IPS-15b (cell line): Measurements from ENCODE around the gene FAM200C.

Source experiments
- H3K27me3 ChIP-seq: one replicate; pipeline ENCODE4 v1.6.1; 2013; ENCODE audit warnings: low read length; ENCODE audit not compliant: control insufficient read depth, insufficient read depth
- H3K36me3 ChIP-seq: one replicate; pipeline ENCODE4 v1.6.1; 2013; ENCODE audit warnings: low read length; ENCODE audit not compliant: control insufficient read depth, insufficient read depth
- H3K4me1 ChIP-seq: one replicate; pipeline ENCODE4 v1.6.1; 2013; ENCODE audit warnings: mild to moderate bottlenecking, low read length; ENCODE audit not compliant: control insufficient read depth, insufficient read depth
- H3K4me3 ChIP-seq: one replicate; pipeline ENCODE4 v1.5.1; 2013; ENCODE audit warnings: low read depth, low read length
- H3K9ac ChIP-seq: one replicate; pipeline ENCODE4 v1.6.1; 2013; ENCODE audit warnings: low read depth, mild to moderate bottlenecking, low read length
- H3K9me3 ChIP-seq: one replicate; pipeline ENCODE4 v1.6.1; 2013; ENCODE audit warnings: mild to moderate bottlenecking, low read length; ENCODE audit not compliant: control insufficient read depth, insufficient read depth

FAM200C gene

DNA sequence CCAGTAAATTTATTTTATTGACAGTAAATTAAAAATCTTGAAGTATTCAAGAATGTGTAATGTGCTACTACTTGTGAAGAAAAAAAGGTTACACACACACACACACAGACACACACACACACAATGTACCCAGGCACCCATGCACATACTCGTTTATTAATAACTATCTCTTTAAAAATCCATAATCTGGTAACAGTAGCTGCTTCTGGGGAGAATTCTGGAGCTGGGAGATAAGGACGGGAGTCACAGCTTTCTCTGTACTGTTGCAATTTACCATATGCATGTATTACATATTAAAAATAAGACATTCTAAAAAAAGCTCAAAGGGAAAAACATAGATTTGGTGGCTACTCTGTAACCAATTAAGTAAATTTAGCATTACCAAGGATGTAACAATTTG is 21.5 kb downstream of the FAM200C start:
- H3K9me3 ChIP-seq: no peaks in the 10 kb centered on the region
- H3K4me3 ChIP-seq: no peak overlapping the region
- no peaks in the 10 kb centered on the region for H3K36me3 ChIP-seq
- no peak overlapping the region for H3K9ac ChIP-seq
- H3K4me1 ChIP-seq: no peaks in the 10 kb centered on the region
- H3K27me3 ChIP-seq: peaks cover 10% of the 10 kb centered on the region

GRCh38 chr5:160377651-160378050 is 22.2 kb downstream of the FAM200C start:
- H3K9ac ChIP-seq: no peak overlapping the region
- no peak overlapping the region for H3K4me3 ChIP-seq
- no peaks in the 10 kb centered on the region for H3K4me1 ChIP-seq
- H3K27me3 ChIP-seq: peaks cover 10% of the 10 kb centered on the region
- H3K36me3 ChIP-seq: no peaks in the 10 kb centered on the region
- H3K9me3 ChIP-seq: no peaks in the 10 kb centered on the region

- H3K36me3 ChIP-seq: no peaks in the 10 kb centered on the region
- no peaks in the 10 kb centered on the region for H3K4me1 ChIP-seq
- no peak overlapping the region for H3K9ac ChIP-seq
- no peaks in the 10 kb centered on the region for H3K9me3 ChIP-seq
- H3K4me3 ChIP-seq: no peak overlapping the region
- peaks cover 22% of the 10 kb centered on the region for H3K27me3 ChIP-seq
Observed at GRCh38 chr5:160376416-160376815, 23.4 kb downstream of the FAM200C start.

DNA sequence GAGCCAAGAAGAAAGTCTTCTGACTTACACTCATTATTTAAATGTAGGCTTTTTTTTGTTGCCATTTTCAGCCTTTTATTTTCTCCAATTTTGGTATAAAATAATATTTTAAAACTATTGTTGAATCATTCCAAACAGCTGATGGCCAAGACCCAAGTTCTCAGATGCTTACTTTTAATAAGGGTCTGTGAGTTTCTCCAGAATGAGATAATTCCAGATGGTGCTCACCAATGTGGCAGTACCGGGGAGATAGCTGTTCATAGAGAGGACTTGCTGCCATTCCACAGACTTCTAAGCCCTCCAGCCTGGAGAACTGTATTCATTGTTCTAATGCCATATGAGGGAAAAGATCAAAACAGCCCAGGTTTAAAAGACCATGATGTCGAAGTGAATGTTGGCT is 24.2 kb downstream of the FAM200C start:
- no peaks in the 10 kb centered on the region for H3K36me3 ChIP-seq
- no peaks in the 10 kb centered on the region for H3K9me3 ChIP-seq
- peaks cover 29% of the 10 kb centered on the region for H3K27me3 ChIP-seq
- H3K9ac ChIP-seq: no peak overlapping the region
- H3K4me3 ChIP-seq: no peak overlapping the region
- H3K4me1 ChIP-seq: no peaks in the 10 kb centered on the region

GRCh38 chr5:160375166-160375565 is 24.7 kb downstream of the FAM200C start:
- no peaks in the 10 kb centered on the region for H3K4me1 ChIP-seq
- H3K9ac ChIP-seq: no peak overlapping the region
- H3K27me3 ChIP-seq: peaks cover 31% of the 10 kb centered on the region
- no peaks in the 10 kb centered on the region for H3K36me3 ChIP-seq
- H3K4me3 ChIP-seq: no peak overlapping the region
- H3K9me3 ChIP-seq: no peaks in the 10 kb centered on the region

DNA sequence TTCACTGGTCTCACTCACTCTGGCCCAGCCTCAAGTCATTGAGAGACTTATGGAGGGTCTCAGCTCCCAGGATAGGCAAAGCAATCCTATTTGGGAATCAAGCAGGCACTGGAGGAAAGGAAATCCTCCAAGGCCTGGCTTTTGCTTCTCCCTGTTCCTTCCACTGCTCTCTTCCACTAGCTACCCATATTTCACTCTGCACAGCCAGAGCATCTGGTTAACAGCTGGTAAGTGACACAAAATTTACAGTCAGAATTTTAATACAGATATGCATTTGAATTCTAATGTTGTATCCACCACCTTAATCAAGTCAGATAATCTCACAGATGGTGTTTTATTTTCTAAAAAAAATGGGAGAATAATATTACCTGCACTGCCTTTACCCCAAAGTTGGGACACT is 28.6 kb downstream of the FAM200C start:
- Histone ChIP-seq H3K36me3 (no peaks in the 10 kb centered on the region), H3K9me3 (no peaks in the 10 kb centered on the region), H3K4me1 (no peaks in the 10 kb centered on the region), H3K9ac (no peak overlapping the region), H3K4me3 (no peak overlapping the region), H3K27me3 (peaks cover 52% of the 10 kb centered on the region)

- no peak overlapping the region for H3K9ac ChIP-seq
- H3K36me3 ChIP-seq: no peaks in the 10 kb centered on the region
- no peaks in the 10 kb centered on the region for H3K4me1 ChIP-seq
- peaks cover 52% of the 10 kb centered on the region for H3K27me3 ChIP-seq
- H3K9me3 ChIP-seq: no peaks in the 10 kb centered on the region
- H3K4me3 ChIP-seq: peak overlapping the region; percentile 23
Observed at GRCh38 chr5:160370713-160371034, 29.2 kb downstream of the FAM200C start.

DNA sequence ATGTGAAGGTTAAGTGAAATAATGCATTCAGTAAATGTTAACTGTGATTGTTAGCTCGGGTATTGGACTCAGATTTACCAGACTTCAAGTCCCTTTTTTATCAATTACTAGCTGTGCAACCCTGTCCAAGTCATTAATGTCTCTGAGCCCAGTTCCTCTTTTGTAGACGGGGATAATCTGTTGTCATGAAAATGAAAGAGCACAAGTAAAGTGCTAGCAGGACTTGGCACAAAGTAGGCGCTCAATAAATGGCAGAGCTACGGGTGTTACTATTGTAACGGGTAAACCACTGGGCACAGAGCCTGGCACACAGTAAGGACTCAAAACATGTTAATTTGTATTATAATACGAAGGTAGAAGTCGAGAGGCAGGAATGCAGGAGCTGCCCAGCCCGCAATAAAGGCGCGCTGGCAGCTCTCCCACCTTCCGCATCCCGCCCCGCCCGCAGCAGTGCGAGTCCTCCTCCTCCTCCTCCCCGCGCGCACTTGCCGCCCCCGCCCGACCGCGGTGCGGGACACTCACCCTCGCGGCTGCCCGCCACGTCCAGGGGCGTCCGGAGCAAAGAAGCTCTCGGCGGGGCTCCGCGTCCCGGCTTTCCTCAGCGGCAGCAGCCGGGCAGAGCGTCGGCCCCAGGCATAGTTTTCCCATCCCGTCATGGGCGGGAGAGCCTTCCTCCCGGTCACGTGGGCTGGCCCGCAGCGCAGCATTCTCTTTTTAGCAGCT is 29.7 kb downstream of the FAM200C start, which contains the start of gene C1QTNF2:
Gene C1QTNF2, minus strand, starts transcription at position 637 of the 723 bp plus-strand sequence. CDS start 15,615 bp downstream, outside the sequence.
- Histone ChIP-seq H3K36me3 (no peaks in the 10 kb centered on the region), H3K27me3 (peaks cover 50% of the 10 kb centered on the region), H3K9me3 (no peaks in the 10 kb centered on the region), H3K4me1 (no peaks in the 10 kb centered on the region), H3K9ac (no peak within 1 kb of the TSS), H3K4me3 (peak within 1 kb of the TSS; percentile 23)

DNA sequence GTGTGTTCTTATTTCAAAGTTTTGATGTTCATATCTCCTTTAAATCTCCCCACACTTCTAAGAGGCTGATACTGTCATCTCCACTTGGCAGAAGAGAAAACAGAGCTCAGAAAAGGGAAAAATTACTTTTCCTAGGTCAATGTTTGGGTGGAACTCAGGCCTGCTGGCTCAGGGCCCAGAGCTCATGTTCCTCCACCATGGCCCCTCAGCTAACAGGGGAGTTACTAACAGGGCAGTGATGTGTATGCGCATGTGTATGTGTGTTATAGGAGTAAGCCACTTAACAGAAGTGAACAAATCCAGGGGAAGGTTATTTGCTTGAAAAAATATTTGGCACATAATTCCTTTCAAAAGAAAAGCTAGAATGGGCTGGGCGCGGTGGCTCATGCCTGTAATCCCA is 32.0 kb downstream of the FAM200C start:
- H3K9ac ChIP-seq: no peak overlapping the region
- no peaks in the 10 kb centered on the region for H3K4me1 ChIP-seq
- no peaks in the 10 kb centered on the region for H3K9me3 ChIP-seq
- H3K4me3 ChIP-seq: no peak overlapping the region
- peaks cover 42% of the 10 kb centered on the region for H3K27me3 ChIP-seq
- H3K36me3 ChIP-seq: no peaks in the 10 kb centered on the region

GRCh38 chr5:160367261-160367660 is 32.6 kb downstream of the FAM200C start:
- Histone ChIP-seq H3K4me1 (no peaks in the 10 kb centered on the region), H3K27me3 (peaks cover 38% of the 10 kb centered on the region), H3K36me3 (no peaks in the 10 kb centered on the region), H3K9me3 (no peaks in the 10 kb centered on the region), H3K9ac (no peak overlapping the region), H3K4me3 (no peak overlapping the region)

GRCh38 chr5:160366230-160366629 is 33.6 kb downstream of the FAM200C start:
- H3K36me3 ChIP-seq: no peaks in the 10 kb centered on the region
- H3K9me3 ChIP-seq: no peaks in the 10 kb centered on the region
- H3K9ac ChIP-seq: no peak overlapping the region
- peaks cover 28% of the 10 kb centered on the region for H3K27me3 ChIP-seq
- no peak overlapping the region for H3K4me3 ChIP-seq
- H3K4me1 ChIP-seq: no peaks in the 10 kb centered on the region

DNA sequence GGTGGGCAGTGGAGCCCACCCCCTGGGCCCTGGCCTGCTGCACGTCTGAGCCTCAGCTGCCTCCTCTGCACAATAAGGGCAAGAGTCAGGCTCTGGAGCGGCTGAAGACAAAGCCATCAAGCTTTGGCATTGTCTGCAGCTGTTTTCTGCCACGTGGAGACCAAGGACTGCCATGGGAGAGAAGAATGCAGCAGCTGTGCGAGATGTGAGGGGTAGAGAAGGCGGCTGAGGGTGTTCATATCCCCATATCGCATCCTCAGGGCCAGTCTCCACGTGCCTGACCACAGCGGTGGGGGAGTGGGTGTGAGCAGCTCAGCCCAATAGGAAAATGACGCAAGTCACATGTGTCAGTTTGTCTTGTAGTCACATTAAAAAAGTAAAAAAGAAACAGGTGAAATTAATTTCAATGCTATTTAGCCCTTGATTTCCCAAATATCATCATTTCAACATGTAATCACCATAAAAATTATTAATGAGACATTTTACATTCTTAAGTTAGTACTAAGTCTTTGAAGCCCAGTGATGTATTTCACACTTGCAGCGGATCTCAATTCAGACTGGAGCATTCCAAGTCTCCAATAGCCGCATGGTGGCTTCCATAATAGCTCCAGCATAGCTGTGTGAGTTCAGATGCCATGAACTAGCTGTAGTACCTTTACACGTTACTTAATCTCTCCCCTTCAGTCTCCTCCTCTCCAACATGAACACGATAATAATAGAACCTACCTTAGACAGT is 36.0 kb downstream of the FAM200C start:
- no peak overlapping the region for H3K9ac ChIP-seq
- no peaks in the 10 kb centered on the region for H3K36me3 ChIP-seq
- peaks cover 7% of the 10 kb centered on the region for H3K27me3 ChIP-seq
- no peak overlapping the region for H3K4me3 ChIP-seq
- no peaks in the 10 kb centered on the region for H3K9me3 ChIP-seq
- peaks cover 2% of the 10 kb centered on the region for H3K4me1 ChIP-seq
